ENCODE measurements around the gene SEMA3C.

The SEMA3C gene

GRCh38 chr7:80809545-80809944 is 109.3 kb downstream of the SEMA3C start:
- TF ChIP-seq, protein P1, sequence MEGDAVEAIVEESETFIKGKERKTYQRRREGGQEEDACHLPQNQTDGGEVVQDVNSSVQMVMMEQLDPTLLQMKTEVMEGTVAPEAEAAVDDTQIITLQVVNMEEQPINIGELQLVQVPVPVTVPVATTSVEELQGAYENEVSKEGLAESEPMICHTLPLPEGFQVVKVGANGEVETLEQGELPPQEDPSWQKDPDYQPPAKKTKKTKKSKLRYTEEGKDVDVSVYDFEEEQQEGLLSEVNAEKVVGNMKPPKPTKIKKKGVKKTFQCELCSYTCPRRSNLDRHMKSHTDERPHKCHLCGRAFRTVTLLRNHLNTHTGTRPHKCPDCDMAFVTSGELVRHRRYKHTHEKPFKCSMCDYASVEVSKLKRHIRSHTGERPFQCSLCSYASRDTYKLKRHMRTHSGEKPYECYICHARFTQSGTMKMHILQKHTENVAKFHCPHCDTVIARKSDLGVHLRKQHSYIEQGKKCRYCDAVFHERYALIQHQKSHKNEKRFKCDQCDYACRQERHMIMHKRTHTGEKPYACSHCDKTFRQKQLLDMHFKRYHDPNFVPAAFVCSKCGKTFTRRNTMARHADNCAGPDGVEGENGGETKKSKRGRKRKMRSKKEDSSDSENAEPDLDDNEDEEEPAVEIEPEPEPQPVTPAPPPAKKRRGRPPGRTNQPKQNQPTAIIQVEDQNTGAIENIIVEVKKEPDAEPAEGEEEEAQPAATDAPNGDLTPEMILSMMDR (IDR thresholded peaks at IDR 0.05), result no peak

DNA sequence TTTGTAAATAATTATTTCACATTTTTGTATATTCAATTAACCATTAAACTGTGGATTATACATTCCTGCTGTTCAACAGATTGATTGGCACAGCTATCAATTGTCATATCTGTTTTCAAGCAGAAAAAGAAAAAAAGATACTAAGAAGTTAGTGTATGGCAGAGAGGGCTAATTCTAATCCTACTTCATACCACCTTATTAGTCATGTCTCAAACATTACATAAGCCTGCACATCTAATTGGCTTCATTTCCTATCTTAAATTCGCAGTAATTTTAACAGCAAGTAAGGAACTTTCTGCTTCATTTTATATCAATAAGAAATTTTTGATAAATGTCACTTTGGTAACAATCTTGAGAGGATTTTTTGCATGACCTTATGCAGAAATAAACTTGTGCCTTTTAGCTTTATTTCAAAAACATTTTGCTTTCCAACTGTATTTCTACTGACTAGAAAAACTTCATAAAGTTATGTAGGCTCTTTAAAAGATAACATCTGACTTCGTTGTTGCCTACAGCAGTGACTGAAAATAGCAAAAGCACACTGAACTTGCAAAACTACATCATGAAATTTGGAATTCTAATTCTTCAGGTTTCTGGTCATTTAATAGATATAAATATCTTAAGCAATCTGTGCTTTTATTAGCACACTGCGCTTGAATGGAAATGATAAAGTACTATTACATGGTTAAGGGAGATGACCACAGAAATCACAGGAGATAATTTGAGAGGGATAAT is 111.5 kb downstream of the SEMA3C start:
- TF ChIP-seq, protein P1 (IDR thresholded peaks at IDR 0.05), result no peak

DNA sequence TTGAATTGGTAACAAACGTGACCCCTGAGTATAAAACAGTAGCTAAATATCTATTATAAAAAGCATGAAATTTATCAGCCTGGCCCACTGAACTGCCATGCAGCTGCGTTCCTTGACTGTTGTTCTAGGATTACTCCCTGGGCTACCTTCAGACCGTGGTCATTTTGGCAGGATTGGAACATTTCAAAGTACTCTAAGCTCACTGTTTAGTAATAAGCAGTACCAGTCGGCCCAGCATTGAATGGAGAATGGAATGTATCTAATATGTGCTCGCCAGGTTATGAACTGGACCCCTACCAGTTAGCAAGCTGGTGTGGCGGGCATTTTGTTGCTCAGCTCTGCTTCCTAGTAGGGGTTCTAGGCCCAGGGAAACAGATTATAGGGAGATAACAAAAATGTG is 112.2 kb downstream of the SEMA3C start:
- TF ChIP-seq, protein P1 (IDR thresholded peaks at IDR 0.05), result no peak

- TF ChIP-seq, protein P1 (IDR thresholded peaks at IDR 0.05), result no peak
Observed at GRCh38 chr7:80804589-80804988, 114.3 kb downstream of the SEMA3C start.

- TF ChIP-seq, protein P1 (IDR thresholded peaks at IDR 0.05), result no peak
Observed at GRCh38 chr7:80802527-80802926, 116.3 kb downstream of the SEMA3C start.

GRCh38 chr7:80794631-80795573 is 123.9 kb downstream of the SEMA3C start:
- TF ChIP-seq, protein P1 (IDR thresholded peaks at IDR 0.05), result no peak

GRCh38 chr7:80791509-80791929 is 127.3 kb downstream of the SEMA3C start:
- TF ChIP-seq, protein P1 (IDR thresholded peaks at IDR 0.05), result no peak
